Loucy (cell line): ENCODE results near the gene MYO1A.

Experiments used
- EZH2phosphoT487 ChIP-seq: fragments of 200-600 bp; IDR thresholded peaks from 2 replicates; pipeline ENCODE4 v1.6.1; 2018; ENCODE audit warnings: antibody characterized with exemption, mild to moderate bottlenecking, moderate library complexity, borderline replicate concordance
- TF ChIP-seq, protein P1 (sequence below): fragments of 200-600 bp; sonication (generic); conservative IDR thresholded peaks from 2 replicates; pipeline ENCODE4 v1.5.1; 2014; ENCODE audit warnings: mild to moderate bottlenecking, antibody characterized with exemption, low read length

DNA sequence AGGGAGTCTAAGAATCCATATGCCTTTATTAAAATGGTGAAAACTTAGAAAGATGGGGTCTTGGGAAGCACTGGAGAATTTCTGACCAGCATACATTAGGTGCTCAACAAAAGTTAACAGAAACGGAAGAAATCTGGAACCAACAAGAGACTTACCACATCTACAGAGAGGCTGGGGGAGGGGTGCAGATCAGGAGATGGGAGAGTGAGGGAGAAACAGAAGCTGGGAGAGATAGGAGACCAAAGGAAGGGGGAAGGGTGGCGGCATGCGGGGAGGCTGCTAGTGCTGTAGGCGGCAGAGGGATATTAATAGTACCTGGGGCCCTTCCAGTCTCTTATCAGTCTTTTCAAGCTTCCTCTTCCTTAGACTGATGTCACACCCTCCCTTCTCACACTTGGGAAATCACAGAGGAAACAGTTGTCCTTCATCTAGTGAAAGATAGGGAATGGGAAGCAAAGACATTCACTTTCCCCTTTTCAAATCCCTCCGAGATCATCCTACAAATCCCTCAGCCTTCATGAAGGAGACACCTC is 61.7 kb downstream of the MYO1A start:
- TF ChIP-seq, protein P1, sequence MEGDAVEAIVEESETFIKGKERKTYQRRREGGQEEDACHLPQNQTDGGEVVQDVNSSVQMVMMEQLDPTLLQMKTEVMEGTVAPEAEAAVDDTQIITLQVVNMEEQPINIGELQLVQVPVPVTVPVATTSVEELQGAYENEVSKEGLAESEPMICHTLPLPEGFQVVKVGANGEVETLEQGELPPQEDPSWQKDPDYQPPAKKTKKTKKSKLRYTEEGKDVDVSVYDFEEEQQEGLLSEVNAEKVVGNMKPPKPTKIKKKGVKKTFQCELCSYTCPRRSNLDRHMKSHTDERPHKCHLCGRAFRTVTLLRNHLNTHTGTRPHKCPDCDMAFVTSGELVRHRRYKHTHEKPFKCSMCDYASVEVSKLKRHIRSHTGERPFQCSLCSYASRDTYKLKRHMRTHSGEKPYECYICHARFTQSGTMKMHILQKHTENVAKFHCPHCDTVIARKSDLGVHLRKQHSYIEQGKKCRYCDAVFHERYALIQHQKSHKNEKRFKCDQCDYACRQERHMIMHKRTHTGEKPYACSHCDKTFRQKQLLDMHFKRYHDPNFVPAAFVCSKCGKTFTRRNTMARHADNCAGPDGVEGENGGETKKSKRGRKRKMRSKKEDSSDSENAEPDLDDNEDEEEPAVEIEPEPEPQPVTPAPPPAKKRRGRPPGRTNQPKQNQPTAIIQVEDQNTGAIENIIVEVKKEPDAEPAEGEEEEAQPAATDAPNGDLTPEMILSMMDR = no peak
- no peak for TF ChIP-seq EZH2phosphoT487
